ENCODE measurements around the gene CCN6.

Gene CCN6

GRCh38 chr6:112034616-112034995 lies 19.3 kb upstream of the CCN6 start:
- no peak overlapping the region for H3K4me3 ChIP-seq (replicated peaks; ENCODE audit: low read depth, low read length)
- no peaks in the 10 kb centered on the region for H3K27me3 ChIP-seq (replicated peaks; ENCODE audit: control insufficient read depth, insufficient read depth, low read length)
- DNase-seq (ENCODE audit: extremely low read depth, insufficient read length), result no peak
- TF ChIP-seq, protein P1, sequence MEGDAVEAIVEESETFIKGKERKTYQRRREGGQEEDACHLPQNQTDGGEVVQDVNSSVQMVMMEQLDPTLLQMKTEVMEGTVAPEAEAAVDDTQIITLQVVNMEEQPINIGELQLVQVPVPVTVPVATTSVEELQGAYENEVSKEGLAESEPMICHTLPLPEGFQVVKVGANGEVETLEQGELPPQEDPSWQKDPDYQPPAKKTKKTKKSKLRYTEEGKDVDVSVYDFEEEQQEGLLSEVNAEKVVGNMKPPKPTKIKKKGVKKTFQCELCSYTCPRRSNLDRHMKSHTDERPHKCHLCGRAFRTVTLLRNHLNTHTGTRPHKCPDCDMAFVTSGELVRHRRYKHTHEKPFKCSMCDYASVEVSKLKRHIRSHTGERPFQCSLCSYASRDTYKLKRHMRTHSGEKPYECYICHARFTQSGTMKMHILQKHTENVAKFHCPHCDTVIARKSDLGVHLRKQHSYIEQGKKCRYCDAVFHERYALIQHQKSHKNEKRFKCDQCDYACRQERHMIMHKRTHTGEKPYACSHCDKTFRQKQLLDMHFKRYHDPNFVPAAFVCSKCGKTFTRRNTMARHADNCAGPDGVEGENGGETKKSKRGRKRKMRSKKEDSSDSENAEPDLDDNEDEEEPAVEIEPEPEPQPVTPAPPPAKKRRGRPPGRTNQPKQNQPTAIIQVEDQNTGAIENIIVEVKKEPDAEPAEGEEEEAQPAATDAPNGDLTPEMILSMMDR (IDR thresholded peaks at IDR 0.05; ENCODE audit: insufficient read depth, low read length, poor library complexity, severe bottlenecking), result no peak
- H3K36me3 ChIP-seq (ENCODE audit: control insufficient read depth, insufficient read depth, low read length), result no peaks in the 10 kb centered on the region

DNA sequence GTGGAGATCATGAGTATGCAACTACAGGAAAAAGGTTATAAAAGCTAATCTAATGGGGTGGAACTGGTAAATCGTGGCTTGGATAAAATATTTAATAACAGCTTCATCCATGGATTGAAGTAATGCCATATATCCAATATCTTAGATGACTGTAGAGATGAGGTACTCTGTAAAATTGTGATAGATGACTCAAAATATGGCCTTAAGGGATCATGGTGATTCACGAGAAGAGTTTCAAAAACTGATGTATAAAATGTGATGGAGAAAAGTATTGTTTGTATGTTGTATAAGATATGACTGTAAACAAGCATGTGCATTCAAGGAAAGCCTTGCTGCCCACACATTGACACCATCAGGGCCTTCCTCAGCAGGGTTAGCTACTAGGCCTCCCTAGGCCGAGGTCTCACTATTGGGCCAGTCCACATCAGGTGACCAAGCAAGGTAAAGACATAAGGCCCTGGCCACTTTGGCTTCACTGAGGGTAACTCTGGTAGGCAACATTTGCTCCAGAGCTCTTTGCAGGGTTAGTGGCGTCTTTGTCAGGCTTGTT lies 17.7 kb upstream of the CCN6 start:
- H3K4me3 ChIP-seq (replicated peaks; ENCODE audit: low read depth, low read length), result no peak overlapping the region
- no peak for DNase-seq (ENCODE audit: extremely low read depth, insufficient read length)
- H3K27me3 ChIP-seq (replicated peaks; ENCODE audit: control insufficient read depth, insufficient read depth, low read length), result no peaks in the 10 kb centered on the region
- H3K36me3 ChIP-seq (ENCODE audit: control insufficient read depth, insufficient read depth, low read length), result no peaks in the 10 kb centered on the region
- TF ChIP-seq, protein P1 (IDR thresholded peaks at IDR 0.05; ENCODE audit: insufficient read depth, low read length, poor library complexity, severe bottlenecking), result no peak

DNA sequence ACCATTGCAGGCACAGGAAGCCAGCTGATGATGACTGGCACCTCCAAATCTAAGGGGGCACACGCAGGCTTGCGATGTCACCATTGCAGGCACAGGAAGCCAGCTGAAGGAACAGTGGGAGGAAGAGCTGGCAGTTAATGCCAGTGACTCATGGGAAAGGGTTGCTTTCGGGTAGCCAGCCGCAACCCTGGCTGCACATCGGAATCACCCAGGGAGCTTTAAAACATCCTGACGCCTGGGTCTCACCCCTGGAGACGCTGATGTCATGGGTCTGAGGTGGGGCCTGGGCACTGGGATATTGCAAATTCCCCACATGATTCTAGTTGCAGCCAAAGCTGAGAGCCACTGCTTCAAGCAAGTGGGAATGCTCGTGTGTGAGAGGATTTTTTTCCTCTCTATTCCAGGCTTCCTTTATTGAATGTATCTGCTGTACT lies 16.1 kb upstream of the CCN6 start:
- no peaks in the 10 kb centered on the region for H3K36me3 ChIP-seq (ENCODE audit: control insufficient read depth, insufficient read depth, low read length)
- no peak for DNase-seq (ENCODE audit: extremely low read depth, insufficient read length)
- H3K27me3 ChIP-seq (replicated peaks; ENCODE audit: control insufficient read depth, insufficient read depth, low read length), result no peaks in the 10 kb centered on the region; the same call in 1 of the 2 replicates
- no peak overlapping the region for H3K4me3 ChIP-seq (replicated peaks; ENCODE audit: low read depth, low read length)
- TF ChIP-seq, protein P1 (IDR thresholded peaks at IDR 0.05; ENCODE audit: insufficient read depth, low read length, poor library complexity, severe bottlenecking), result no peak

DNA sequence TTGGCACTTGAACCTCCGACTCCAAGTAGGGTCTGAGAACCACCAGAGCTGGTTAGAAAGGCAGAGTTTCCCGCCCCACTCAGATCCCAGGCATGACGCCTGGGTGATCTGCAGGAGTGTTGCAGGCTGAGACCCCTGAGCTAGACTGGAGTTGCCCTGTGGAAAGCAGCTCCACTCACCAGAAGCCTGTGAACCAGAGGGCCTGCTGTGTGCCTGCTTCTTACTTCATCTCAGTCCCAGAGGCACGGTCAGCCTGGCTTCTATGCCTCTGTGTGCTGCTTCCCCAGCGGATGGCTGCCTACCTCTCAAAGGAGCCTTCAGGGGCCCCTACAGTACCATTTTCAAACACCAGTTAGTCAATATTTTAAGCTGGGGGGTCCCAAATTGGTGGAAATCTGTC lies 15.6 kb upstream of the CCN6 start:
- H3K27me3 ChIP-seq (replicated peaks; ENCODE audit: control insufficient read depth, insufficient read depth, low read length), result no peaks in the 10 kb centered on the region; the same call in 1 of the 2 replicates
- TF ChIP-seq, protein P1 (IDR thresholded peaks at IDR 0.05; ENCODE audit: insufficient read depth, low read length, poor library complexity, severe bottlenecking), result no peak
- DNase-seq (ENCODE audit: extremely low read depth, insufficient read length), result no peak
- no peak overlapping the region for H3K4me3 ChIP-seq (replicated peaks; ENCODE audit: low read depth, low read length)
- no peaks in the 10 kb centered on the region for H3K36me3 ChIP-seq (ENCODE audit: control insufficient read depth, insufficient read depth, low read length)

- H3K4me3 ChIP-seq (replicated peaks; ENCODE audit: low read depth, low read length), result no peak overlapping the region
- no peak for DNase-seq (ENCODE audit: extremely low read depth, insufficient read length)
- H3K27me3 ChIP-seq (replicated peaks; ENCODE audit: control insufficient read depth, insufficient read depth, low read length), result no peaks in the 10 kb centered on the region; the same call in 1 of the 2 replicates
- no peaks in the 10 kb centered on the region for H3K36me3 ChIP-seq (ENCODE audit: control insufficient read depth, insufficient read depth, low read length)
- TF ChIP-seq, protein P1 (IDR thresholded peaks at IDR 0.05; ENCODE audit: insufficient read depth, low read length, poor library complexity, severe bottlenecking), result no peak
These were observed 15.0 kb upstream of the CCN6 start for GRCh38 chr6:112038756-112039430.

Data from GM06990 (cell line).